AG09319 (cell line): Measurements from ENCODE around the gene ARSJ.
A peak's percentile ranks its signal among the peaks of the same experiment; 100 is the strongest.

Source experiments
- DNase-seq: peaks from one replicate; pipeline ENCODE4 v3.0.0-alpha.2; 2010; ENCODE audit warnings: low read depth; ENCODE audit errors: extremely low read depth
- TF ChIP-seq, protein P1 (sequence below): IDR thresholded peaks from 2 replicates; pipeline ENCODE4 v1.5.1; 2011; ENCODE audit warnings: low read depth, mild to moderate bottlenecking, inconsistent platforms, low read length, moderate library complexity

The ARSJ gene

DNA sequence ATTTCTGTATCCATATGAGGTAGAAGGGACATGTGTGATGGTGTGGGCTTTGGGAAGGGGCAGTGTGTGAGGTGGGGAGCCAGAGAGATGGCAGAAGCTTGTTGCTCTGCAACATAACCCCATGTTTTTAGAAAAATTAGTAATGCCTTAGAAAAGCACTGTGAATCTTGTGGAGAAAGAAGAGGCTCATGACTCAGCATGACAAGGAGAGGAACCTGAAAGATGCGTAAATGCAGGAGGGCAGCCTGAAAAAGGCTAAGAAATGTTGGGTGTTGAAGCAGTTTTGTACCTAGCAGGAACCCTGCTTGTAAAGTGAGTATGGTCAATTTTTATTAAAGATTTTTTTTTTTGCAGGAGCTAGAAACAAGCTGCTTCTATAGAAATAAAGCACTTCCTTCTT lies 59.8 kb downstream of the ARSJ start:
- TF ChIP-seq, protein P1, sequence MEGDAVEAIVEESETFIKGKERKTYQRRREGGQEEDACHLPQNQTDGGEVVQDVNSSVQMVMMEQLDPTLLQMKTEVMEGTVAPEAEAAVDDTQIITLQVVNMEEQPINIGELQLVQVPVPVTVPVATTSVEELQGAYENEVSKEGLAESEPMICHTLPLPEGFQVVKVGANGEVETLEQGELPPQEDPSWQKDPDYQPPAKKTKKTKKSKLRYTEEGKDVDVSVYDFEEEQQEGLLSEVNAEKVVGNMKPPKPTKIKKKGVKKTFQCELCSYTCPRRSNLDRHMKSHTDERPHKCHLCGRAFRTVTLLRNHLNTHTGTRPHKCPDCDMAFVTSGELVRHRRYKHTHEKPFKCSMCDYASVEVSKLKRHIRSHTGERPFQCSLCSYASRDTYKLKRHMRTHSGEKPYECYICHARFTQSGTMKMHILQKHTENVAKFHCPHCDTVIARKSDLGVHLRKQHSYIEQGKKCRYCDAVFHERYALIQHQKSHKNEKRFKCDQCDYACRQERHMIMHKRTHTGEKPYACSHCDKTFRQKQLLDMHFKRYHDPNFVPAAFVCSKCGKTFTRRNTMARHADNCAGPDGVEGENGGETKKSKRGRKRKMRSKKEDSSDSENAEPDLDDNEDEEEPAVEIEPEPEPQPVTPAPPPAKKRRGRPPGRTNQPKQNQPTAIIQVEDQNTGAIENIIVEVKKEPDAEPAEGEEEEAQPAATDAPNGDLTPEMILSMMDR: no peak
- no peak for DNase-seq

DNA sequence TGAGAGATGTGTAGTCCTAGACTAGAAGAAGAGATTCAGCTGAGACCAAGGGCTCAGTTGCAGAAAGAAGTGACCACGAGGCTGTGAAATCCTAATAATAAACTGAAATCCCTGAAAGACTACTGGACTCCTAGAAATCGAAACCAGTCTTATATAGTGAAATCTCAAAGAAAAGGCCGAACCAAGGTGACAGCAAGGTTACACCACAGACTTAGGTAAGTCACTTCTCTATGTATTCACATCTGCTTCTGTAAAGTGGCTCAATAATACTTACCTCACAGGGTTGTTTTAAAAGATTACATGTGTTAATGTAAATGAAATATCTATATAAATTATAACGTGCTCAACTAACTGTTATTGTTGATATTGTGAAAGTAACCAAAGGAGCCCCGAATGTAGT lies 60.3 kb downstream of the ARSJ start:
- DNase-seq: no peak
- TF ChIP-seq, protein P1: no peak

DNA sequence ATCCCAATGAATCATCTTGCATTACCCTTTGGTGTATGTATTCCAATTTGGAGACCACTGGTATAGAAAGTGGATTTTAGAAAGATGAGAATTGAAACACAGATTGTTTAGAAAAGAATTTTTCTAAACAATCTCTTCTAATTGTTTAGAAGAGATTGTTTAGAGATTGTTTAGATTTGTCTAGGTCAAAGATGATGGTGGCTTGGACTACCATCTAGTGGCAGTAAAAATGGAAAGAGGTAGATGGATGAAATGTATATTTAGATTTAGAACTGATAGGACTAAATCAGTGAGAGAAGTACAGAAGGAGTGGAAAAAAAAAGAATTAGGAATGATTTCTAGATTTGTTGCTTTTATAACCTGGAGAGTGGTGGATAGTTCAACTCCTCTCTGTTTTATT lies 70.6 kb downstream of the ARSJ start:
- no peak for DNase-seq
- TF ChIP-seq, protein P1: no peak; the same call in 1 of the 2 replicates

DNA sequence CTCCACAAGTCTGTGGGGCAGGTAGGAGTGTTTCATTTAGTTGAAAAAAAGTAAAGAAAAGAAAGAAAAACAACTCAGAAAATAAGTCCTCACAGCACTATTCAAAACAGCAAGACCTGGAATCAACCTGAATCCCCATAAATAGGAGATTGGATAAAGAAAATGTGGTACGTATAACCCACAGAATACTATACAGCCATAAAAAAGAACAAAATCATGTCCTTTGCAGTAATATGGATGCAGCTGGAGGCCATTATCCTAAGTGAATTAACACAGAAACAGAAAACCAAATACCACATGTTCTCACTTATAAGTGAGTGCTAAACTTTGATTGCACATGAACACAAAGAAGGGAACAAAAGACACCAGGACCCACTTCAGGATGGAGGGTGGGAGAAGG lies 71.9 kb downstream of the ARSJ start:
- TF ChIP-seq, protein P1: no peak
- no peak for DNase-seq

DNA sequence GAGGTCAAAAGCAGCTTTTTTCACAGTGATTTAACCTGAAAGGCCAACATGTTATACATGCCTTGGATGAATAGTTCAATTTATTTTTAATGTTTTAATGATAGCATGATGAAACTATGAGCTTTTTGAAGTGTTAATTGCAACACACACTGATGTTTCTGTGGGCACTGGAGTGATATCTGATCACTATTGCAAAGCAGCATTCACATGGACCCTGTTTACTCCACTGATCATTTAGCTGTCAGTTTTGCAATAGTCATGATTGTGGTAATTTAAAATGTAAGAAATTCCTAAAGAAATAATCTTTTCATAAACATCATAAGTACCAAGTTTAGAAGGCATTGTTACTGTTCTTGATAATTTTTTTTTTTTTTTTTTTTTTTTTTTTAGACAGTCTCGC lies 74.1 kb downstream of the ARSJ start:
- TF ChIP-seq, protein P1: no peak
- peak; percentile 20 for DNase-seq

DNA sequence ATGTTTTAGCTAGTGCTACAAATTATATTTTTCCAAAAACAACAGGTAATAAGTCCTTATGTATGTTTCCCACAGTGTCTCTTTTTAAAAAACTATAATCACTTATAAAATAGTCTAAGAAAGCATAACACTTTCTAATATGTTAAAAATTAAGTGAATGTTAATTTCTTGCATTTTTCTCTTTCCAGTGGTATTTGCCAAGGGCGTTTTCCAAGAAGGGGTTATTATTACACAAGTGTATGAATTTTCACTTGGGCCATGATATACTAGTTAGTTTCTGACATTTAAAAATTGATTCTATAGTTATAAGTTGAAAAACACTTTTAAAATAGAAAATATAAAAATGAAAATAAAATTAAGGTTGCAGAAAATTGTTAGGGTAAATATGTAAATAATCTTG lies 74.6 kb downstream of the ARSJ start:
- TF ChIP-seq, protein P1: no peak
- DNase-seq: no peak

DNA sequence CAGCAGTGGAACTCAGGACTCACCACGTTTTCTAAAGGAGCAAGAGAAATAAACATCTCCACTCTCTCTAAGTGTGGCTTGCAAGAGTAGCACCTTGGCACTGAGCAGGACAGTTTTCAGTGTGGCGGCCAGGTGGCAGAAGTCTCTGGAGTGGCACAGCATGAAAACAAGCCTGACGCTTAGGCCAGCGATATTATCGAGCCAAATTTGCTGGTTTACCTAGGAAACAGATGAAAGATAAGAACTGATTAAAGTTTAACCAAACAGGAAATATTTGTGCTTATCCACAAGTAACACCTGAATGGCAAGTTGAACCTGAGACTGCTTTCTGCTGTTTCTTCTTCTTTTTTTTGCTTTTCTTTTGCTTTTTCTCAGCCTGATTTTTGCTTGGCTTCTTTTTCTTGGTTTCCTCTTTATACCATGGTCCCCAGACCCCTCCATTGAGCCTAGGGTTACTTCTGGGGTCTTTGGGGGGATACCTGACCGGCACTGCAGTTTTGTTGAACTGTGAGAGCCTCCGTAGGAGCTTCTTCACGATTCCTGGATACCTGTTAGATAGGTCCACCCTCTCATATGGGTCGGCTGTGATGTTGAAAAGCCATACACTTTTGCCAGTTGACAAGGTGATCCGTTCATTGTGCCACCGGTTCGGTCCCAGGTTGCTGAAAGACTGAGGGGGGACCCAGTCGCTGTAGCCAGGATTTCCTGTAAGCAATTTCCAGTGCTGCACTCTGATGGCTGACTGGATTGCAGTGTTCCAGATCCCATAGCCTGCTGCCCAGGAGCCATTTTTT lies 77.3 kb downstream of the ARSJ start:
- DNase-seq: no peak
- TF ChIP-seq, protein P1: no peak
